ENCODE measurements around the gene SERPINA9.
"Not testable (repeated sequence)": the region's sequence is repeated elsewhere in the genome, so short reads cannot be mapped to it uniquely, and the experiment has no call there.

Gene SERPINA9

GRCh38 chr14:94476023-94476422, at the start of gene SERPINA9:
SERPINA9 (minus strand) TSS chr14:94476197; CDS start chr14:94469840, 6,357 bp downstream.
- no peak for DNase-seq

GRCh38 chr14:94524093-94524492, 48.1 kb upstream of the SERPINA9 start:
- DNase-seq = no peak

GRCh38 chr14:94523265-94523664, 47.3 kb upstream of the SERPINA9 start:
- no peak for DNase-seq

- no peak for DNase-seq
Observed at GRCh38 chr14:94522115-94522724, 46.2 kb upstream of the SERPINA9 start.

GRCh38 chr14:94521375-94522114, 45.5 kb upstream of the SERPINA9 start:
- DNase-seq = no peak

GRCh38 chr14:94517641-94518257, 41.8 kb upstream of the SERPINA9 start:
- no peak for DNase-seq

GRCh38 chr14:94517248-94517640, 41.2 kb upstream of the SERPINA9 start:
- no peak for DNase-seq

GRCh38 chr14:94515856-94516255, 39.9 kb upstream of the SERPINA9 start:
- no peak for DNase-seq

- DNase-seq = no peak
Observed at GRCh38 chr14:94515426-94515825, 39.4 kb upstream of the SERPINA9 start.

- no peak for DNase-seq
Observed at GRCh38 chr14:94514351-94514750, 38.4 kb upstream of the SERPINA9 start.

GRCh38 chr14:94510481-94510880, 34.5 kb upstream of the SERPINA9 start:
- not testable (repeated sequence) for DNase-seq

GRCh38 chr14:94509356-94509755, 33.4 kb upstream of the SERPINA9 start, which contains the start of gene SERPINA12:
SERPINA12 (minus strand) TSS chr14:94509469; CDS start chr14:94498397, 11,072 bp downstream.
- DNase-seq = no peak

GRCh38 chr14:94505641-94506040, 29.6 kb upstream of the SERPINA9 start:
- no peak for DNase-seq

GRCh38 chr14:94505206-94505605, 29.2 kb upstream of the SERPINA9 start:
- DNase-seq = no peak

GRCh38 chr14:94501588-94502516, 25.9 kb upstream of the SERPINA9 start:
- DNase-seq = no peak

- DNase-seq = no peak
Observed at GRCh38 chr14:94500264-94500663, 24.3 kb upstream of the SERPINA9 start.

- no peak for DNase-seq
Observed at GRCh38 chr14:94499673-94500072, 23.7 kb upstream of the SERPINA9 start.

GRCh38 chr14:94498215-94498614, 22.2 kb upstream of the SERPINA9 start:
- no peak for DNase-seq

GRCh38 chr14:94494085-94494484, 18.1 kb upstream of the SERPINA9 start:
- no peak for DNase-seq

GRCh38 chr14:94491511-94491910, 15.5 kb upstream of the SERPINA9 start:
- no peak for DNase-seq

- no peak for DNase-seq
Observed at GRCh38 chr14:94489336-94489735, 13.3 kb upstream of the SERPINA9 start.

GRCh38 chr14:94486883-94487282, 10.9 kb upstream of the SERPINA9 start:
- DNase-seq = no peak
